ENCODE data around the gene CKB. TPM values are rescaled to one million over a fixed set of nuclear protein-coding genes. Genes with fewer than 3 reads are reported as not detected.
"Not testable (repeated sequence)": the region's sequence is repeated elsewhere in the genome, so short reads cannot be mapped to it uniquely, and the experiment has no call there.

The CKB gene
- total RNA-seq, 1 experiment from 2014 or later, result 28.1 TPM

DNA sequence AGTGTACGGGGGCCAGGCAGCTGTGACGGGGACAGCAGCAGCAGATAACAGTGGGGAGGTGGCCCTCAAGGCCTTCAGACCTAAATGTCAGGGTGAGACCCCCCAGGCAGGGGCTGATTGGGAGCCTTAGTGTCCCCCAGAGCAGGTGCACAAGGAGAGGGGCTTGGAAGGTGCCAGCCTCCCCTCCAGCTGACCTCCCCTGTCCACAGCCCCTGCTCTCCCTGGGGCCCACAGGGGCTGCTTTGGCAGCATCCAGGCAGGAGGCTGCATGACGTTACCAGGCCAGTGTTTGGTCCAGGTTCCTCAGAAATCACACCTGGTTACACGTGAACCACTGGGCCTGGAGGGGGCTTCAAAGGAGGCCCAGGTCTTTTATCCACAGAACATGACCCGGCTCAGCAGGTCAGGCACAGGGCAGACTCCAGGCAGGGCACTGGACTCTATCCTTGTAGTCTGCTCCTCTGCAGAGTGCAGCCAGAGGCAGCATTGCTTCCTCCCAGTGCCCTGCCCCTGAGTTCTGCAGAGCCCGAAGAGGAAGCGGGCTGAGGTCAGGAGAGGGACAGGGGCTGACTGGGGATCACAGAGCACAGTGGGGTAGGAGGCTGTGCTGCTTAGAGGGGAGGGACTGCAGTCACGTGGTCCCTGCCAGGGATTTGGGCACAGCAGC, 3.8 kb upstream of the CKB start:
- no peak for DNase-seq (ENCODE audit: low read depth)

DNA sequence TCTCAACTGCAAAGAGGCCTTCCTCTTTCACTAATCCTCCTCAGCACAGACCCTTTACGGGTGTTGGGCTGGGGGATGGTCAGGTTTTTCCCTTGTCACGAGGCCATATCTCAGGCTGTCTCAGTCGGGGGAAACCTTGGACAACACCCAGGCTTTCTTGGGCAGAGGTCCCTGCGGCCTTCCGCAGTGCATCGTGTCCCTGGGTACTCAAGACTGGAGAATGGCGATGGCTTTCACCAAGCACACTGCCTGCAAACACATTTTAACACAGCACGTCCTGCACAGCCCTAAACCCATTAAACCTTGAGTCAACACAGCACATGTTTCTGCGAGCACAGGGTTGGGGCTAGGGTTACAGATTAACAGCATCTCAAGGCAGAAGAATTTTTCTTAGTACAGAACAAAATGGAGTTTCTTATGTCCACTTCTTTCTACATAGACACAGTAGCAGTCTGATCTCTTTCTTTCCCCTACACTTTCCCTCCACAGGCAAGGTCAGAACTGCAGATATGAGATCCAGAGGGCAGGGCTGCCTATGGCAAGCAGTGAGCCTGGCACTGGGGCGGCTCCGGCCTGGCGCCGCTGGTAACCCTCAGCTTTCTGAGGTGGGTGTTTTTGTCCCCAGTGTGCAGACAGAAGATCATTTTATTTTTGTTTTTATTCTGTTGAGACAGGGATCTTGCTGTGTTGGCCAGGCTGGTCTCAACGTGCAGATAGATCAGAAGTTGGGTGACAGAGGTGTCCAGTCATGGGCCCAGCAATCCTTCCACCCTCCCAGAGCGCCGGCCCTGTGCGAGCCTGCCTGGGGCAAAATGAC, 3.0 kb upstream of the CKB start:
- DNase-seq (ENCODE audit: low read depth), result not testable (repeated sequence)

DNA sequence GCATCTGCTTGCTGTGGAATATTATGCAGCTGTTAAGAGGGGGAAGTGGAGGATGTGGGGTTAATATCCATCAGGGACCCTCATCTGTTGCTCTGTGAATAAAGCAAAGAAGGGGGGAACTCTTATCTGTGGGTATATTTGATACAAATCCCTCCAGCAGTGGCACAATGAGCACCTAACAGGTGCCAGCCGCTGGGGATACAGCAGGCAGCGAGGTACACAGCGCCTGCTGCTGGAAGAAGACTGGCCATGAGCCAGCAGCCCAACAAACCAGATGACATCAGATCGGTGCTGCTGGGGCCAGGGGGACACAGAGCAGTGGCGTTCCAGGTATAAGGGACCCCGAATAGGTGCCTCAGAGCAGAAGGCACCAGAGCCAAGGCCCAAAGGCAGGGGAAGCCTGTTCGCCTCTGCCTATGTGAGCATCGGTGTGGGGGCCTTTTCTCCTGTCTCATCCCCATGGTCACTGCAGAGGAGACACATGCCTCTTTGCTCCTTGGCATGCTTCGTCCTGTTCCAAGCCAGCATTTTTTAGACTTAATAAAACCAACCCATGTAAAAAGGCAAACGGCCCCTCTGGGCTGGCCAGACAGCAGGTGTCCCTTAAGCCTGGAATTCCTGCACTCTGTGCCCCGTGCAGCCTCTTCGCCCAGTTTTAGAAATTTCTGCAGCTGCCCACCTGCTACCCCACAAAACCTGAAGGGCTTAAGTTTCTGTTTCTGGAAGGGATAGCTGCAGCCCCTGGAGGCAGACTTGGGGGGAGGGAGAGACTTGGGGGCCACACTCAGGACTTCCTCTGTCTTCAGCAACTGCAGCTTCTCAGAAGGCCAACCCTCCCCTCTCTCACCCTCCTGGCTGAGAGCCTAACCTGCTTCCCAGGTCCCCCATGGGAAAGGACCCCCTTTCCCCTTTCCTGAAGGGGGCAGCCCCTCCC, 1.6 kb upstream of the CKB start:
- no peak for DNase-seq (ENCODE audit: low read depth)

DNA sequence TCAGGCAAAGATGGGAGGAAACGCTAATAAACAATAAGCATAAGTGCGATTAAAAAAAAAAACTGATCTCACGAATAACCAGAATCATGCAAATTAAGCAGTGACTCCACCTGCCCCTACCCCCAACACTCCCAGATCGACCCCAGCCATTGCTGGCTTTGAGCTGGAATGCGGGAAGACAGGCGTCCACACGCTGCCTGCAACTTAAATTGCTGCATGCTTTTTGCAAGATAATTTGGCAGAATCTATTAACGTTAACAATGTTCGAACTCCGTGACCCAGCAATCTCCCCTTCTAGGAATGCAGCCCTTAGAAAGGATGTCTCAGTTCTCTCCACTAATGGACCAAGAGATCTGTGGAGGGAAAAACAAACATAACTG, 935 bp upstream of the CKB start:
- no peak for DNase-seq (ENCODE audit: low read depth)

DNA sequence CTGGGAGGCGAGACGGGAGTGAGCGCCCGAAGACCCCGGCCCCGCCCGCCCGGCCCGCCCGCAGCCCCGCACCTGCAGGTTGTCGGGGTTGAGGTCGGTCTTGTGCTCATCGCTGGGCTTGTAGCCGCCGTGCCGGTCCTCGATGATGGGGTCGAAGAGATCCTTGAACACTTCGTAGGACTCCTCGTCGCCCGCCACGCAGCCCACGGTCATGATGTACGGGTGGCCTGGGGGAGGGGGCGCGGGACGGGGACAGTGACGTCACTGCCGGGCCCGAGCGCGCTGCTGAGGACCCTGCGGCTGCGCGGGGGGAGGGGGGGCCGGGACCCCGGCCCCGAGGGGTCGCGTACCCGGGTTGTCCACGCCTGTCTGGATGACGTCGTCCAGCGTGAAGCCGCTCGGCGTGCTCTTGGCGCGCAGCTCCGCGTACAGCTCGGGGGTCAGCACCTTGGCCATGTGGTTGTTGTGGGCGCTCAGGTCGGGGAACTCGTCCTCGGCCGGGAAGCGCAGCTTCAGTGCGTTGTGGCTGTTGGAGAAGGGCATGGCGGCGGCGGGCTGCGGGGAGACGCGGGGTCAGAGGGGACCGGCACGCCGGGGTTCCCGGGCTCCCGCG, 573 bp downstream of the CKB start:
- DNase-seq (ENCODE audit: low read depth), result no peak

DNA sequence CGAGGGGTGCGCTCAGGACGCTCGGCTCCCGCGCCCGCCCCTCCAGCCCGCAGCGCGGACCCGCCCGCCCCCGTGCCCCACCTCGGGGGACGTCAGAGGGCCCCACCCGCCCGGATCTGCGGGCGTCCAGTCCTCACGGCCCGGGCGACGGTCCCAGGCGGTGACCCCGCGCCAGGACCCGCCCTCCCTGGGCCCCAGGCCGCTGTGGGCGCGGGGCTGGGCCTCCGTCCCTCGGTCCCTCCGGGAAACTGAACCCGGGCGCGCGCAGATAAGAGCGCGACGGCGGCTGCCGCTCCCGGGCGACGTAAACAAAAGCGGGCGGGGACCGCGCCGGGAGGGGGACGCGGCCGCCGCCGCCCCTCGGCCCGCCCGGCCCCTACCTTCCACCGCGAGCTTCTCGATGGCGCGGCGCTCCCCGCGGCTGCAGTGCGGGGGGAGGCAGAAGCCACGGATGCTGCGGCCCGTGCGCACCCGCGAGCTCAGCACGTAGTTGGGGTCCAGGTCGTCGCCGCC, 1.1 kb downstream of the CKB start:
- no peak for DNase-seq (ENCODE audit: low read depth)

DNA sequence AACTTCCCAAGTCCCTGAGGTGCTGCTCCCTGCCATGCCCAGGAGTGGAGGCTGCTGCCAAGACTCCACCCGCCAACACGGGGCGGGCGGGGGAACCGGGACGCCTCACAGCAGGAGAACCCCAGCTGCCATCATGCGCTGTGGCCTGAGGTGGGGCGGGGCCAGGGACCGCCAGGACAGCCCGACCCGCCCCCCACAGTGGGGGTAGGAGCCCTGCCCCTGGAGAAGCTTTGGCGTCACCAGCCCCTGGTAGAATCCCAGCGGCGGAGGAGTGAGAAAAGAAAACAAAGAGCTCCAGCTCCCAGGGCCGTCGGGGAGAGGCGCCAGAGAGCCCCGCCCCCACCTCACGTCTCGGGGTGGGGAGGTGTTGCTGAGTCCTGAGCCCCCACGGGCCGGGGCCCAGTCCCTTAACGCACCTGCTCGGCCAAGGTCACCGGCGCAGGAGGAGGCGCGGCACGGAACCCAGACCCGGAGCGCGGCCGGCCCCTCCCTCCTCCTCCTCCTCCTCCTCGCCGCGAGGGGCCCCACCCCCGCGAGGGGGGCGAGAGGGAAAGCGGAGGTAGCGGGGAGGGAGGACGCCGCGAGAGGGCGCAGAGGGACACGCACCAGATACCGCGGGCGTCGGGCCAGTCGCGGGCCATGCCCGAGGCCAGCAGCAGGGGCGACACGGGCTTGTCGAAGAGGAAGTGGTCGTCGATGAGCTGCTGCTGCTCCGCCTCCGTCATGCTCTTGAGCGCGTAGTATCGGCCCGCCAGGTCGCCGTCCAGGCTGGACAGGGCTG, 1.8 kb downstream of the CKB start:
- DNase-seq (ENCODE audit: low read depth), result peak; percentile 92

DNA sequence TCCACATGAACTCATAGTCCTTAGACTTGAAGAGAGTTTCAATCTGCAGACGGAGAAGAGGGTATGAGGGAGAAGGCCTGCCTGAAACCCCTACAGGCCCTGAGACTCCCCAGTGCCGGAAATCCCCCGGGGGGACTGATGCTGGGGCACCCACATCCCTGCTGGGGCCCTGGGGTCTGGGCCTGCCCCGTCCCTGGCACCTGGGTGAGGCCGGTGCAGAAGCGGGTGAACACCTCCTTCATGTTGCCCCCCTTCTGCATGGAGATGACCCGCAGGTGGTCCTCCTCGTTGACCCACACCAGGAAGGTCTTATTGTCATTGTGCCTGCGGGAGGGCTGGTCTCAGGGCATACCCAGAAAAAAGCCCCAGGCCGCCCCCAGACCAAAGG, 2.4 kb downstream of the CKB start:
- DNase-seq (ENCODE audit: low read depth), result no peak

DNA sequence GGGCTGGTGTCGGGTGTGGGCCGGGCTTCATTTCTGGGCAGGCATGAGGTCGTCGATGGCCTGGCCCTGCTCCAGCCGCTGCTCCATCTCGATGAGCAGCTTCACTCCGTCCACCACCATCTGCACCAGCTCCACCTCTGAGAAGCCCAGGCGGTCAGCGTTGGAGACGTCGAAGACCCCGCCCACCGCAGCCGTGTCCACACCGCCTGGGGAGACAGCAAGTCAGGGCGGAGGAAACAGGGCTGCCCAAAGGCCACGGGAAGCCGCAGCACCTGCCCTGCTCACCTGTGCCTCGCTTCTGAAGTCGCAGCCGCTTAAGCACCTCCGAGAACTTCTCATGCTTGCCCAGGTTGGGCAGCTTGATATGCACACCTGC, 2.8 kb downstream of the CKB start:
- no peak for DNase-seq (ENCODE audit: low read depth)

DNA sequence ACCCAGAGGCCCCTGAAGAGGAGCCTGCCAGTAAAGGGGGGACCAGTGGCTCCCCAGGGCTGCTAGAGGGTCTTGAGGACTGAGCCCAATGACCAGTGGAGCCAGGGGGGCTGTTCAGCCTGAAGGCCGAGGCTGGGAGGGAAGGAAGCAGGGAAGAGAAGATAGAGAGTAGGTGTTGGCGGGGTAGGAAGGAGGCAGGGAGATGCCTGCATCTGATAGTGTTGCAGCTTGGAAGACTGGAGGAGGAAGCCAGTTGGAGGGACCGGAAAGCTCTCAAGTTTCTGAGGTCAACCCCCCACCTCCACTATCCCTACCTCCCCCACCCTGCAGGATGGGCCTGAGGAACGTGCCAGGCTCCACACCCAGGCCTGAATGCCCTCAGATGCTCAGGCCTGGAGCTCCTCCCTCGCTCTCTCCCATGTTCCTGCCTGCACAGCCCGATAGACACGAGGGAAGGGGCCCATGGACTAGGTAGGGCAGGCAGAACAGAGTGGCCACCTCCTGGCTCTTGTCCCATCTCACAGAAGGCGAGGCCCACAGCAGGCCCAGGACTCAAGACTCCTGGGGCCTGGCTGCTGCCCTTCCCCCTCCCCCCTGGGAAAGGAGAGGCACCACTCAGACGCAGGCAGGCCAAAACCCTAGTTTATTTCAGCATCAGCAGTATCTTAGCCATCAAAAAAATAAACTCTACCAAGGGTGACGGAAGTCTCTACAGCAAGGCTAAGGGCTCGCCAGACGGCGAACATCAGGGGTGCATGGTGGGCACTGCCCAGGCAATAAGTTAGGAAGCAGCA, 3.4 kb downstream of the CKB start:
- peak; percentile 58 for DNase-seq (ENCODE audit: low read depth)

DNA sequence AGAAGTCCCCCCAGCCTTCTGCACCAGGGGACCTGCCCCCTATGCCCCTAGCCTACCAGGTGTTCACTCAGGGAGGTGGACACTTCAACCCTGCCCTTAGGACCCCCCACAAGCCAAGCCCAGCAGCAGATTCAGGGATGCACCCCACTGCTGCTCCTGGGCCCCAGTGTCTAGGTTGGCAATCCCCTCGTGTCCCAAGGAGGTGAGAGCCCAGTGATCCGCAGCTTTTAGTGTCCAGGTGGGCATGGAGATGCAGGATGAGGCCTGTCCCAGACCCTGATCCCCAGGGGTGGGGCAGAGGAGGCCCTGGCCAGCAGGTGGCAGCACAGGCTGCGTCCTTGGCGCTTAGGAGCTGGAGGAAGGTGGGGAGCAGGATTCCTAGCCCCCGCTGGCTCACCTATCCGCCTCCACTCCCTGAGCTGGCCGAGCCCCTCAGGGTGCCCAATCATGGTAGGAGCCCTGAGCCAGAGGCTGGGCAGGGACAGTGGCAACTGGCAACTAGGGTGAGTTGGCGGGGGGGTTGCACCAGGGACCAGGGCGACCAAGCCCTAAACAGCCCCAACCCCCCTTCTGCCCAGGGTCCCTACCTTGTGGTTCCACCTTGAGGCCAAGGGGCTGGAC, 4.1 kb downstream of the CKB start:
- DNase-seq (ENCODE audit: low read depth), result peak; percentile 80

DNA sequence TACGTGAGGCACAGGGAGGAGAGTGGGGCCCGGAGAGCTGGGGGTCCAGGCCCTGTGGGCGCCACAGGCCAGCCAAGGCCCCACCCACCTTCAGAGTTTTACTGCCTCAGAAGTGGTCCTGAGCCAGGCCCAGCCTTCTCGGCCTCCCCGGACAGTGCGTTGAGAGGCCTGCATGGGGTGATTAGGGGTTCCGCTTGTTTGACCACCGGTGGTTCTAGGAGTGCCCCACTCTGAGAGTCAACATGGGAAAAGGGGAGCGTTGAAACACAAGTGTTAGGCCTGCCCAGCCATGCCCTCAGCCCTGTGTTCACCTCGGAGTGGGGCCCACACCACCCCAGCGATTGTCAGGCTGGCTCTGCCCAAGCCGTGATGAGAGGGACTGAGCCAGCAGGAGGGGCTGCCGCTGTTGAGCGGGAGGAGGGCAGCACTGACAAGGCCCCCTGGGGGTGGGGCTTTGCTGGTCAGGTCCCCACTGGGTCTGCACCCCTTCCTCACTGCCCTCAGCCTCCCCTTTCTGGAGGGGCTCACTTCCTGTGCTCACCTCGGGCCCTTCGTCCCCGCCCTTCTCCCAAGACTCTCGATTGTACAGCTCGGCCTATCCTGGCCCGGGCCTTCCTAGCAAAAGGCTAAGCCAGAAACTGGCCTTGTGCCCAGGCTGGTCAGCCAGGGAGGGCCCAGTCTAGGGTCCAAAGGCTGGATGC, 4.8 kb downstream of the CKB start:
- no peak for DNase-seq (ENCODE audit: low read depth)

DNA sequence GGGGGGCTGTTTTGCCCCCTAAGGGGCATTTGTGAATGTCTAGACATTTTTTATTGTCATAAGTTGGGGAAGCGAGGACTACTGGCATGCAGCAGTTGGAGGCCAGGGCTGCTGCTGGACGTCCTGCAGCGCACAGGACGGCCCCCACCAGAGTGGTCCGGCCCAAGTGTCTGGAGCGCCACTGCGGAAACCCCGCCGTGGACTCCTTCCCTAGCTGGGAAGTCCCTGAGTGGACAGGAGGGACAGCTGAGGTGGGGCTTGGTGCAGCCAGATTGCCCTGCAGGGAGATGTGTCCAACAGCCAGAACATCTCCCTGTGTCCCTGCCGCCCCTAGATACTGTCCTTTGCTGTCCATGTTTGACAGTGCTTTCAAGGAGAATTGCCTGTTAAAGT, 5.5 kb downstream of the CKB start:
- DNase-seq (ENCODE audit: low read depth), result no peak

DNA sequence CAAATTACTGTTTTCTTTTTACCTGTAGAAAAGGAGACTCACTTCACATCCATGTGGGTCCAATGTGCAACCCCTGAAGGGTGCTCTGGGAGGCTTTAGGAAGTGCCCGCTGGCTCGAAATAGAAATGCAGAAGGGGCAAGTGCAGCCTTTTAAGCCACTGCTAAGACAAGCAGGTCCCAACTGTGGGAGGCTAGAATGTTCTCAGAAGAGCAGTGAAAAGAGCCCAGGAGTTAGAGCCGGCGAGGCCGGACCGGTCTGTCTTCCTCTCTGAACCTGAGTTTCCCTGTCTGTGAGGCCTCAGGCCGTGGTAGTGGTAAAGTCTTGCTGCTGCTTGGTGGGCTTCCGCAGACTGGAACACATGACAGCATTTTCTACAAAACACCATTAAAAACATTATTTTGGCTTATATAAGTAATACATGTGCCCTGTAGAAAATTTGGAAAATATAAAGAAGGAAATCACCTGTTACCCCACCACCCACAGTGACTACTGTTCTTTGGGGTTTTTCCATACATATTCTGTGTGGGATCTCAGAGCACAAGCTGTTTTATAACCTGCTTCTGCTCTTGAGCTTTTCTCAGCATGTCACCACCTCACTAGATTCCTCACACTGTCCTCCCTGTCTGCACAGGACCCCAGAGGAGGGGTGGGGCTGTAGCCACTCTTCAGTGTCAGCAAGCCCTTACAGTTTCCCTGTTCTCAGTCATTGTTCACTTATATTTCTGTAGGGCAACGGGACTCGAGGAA, 6.0 kb downstream of the CKB start:
- DNase-seq (ENCODE audit: low read depth), result no peak

DNA sequence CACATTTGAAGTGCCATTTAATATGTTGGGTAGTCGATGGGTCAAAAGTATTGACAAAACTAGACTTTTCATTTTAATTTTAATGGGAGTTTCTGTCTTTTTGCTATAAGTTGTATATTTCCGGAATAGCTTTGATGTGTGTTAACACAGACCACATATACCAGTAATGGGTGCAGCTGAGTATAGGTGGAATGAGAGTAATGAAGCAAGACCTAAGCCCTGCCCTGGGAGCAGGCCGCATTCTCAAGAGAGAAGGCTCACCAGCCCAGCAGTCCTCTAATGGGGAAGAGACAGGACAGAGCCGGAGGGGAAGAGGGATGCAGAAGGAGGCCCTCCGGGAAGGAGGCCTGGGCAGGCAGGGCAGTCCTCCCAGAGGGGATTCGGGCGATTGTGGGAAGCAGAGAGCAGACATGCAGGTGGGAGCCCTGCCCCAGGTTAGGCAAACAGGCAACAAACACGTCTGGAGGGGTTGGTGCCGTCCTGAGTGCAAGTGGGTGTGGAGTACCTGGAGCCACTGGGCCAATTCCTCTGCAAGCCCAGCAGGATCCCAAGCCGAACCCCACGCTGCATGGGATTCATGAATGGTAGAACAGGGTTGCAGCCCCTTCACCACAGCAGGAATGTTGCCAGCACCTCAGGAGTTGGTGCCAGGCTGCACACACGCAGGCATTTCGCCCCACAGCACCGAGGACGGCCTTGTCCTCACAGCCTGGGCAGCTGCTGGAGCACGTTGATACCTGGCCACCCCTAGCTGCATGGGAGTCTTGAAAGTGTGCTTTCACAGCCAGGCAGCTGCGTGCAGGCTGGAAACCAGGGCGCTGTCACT, 7.8 kb downstream of the CKB start:
- no peak for DNase-seq (ENCODE audit: low read depth)

DNA sequence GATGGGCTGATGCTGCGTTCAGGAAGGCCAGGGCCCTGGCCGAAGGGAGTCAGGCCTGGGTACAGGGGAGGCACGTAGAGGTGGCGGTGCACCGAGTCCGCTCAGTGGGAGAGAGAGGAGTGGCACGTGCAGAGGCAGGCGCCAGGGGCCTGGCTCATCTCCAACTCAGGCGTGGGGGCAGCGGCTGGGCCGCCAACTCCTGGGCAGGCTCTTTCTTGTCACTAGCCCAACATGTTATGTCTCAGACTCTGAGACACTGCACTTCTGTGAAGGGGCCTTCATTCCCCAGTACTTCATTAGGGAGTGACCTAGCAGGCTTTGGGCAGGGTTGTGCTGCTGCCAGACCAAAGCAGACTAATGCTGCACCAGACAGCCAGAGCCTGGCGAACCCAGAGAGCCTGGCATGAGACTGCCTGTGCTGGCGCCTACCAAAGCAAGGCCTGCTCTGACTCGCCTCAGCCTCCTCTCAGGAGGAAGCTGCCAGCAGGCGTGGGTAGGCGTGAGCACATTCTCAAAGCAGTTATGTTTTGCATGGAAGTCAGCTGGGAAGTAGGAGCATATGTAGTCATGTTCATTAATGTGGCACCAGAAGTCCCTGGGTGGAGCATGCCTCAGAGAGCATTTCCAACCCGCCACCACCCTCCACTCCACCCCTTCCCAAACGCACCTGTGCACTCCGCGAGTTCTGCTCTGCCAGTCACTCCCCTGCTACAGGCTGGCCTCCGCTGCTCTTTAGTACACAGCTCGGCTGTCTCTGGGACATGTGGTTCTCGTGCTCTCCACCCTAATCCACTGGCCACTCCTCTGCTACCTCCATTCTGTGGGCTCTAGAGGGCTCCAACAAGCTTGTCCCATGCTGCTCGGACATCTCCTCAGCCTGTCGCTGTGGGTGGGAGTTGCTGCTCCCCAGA, 9.7 kb downstream of the CKB start:
- no peak for DNase-seq (ENCODE audit: low read depth)

All from Daoy (cell line).